ENCODE data around the gene MICALL1.

DNA sequence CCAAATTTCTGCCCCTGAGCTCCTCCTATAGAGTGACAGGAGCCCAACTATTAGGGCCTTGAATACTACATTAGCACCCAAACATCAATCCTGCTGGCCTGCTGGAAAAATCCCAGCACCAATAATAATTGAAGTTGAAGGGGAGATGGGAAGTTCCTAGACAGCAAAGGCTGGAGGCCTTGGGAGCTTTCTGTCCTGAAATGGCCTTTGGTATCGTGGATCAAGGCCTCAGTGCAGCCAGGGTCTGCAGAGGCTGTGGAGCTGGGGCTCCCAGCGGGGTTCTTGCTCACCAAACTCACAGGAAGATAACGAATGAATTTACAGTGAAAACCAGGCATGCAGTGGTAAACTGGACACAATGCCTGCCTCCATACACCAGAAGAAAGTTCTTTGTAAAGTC lies 9.2 kb upstream of the MICALL1 start:
- TF ChIP-seq GATA3 (IDR thresholded peaks at IDR 0.05; ENCODE audit: low read depth, low read length) (no peak), GATA2 (IDR thresholded peaks at IDR 0.05; ENCODE audit: low read depth, low read length) (no peak)

Measured in SH-SY5Y (cell line).